Nucleus accumbens (tissue), 56 donors: ENCODE results near the gene AK6.
A peak's percentile ranks its signal among the peaks of the same experiment; 100 is the strongest.

Experiments
- DNase-seq, 56 donors: peaks; one replicate each; lab custom pipeline; 2025; lab: John Stamatoyannopoulos, UW

Gene AK6

DNA sequence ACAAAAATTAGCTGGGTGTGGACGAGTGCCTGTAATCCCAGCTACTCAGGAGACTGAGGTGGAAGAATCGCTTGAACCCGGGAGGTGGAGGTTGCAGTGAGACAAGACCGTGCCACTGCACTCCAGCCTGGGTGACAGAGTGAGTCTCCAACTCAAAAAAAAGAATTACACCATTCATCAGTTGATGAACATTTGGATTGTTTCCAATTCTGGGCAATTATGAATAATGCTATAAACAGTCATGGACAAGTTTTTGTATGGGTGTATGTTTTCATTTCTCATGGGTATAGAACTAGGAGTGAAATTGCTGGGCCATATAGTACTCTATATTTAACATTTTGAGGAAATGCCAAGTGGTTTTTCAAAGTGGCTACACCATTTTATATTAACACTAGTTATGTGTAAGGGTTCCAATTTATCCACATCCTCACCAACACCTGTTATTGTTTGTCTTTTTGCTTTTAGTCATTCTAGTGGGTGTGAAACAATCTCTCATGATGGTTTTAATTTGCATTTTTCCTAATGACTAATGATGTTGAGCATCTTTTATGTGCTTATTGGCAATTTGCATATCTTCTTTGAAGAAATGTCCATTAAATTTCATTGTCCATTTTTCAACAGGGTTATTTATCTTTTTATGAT lies 27.7 kb downstream of the AK6 start:
- no peak for DNase-seq

DNA sequence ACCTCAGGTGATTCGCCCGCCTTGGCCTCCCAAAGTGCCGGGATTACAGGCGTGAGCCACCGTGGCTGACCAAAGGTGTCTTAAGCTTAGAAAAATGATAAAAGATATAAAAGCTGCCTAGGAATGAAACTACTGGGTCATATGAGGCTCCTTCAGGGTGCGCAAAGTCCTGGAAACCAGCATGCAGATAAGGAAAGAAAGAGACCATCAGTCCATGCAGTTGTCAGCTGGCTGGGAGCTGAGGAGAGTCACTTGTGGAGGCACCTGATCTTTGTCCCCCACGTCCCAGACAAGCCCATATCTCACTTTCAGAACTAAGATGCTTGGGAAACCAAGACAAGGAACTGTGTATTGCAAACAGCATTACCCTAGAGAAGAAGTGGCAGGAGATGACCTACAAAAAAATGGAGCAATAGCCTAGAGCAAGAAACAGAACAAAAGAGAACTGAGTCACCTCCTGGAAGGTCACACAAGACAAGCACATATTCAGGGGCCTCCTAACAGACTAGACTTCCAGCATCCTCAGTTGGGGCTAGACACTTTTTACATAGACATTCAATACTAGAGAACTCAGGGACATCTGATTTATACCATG lies 33.9 kb downstream of the AK6 start:
- DNase-seq: no peak

DNA sequence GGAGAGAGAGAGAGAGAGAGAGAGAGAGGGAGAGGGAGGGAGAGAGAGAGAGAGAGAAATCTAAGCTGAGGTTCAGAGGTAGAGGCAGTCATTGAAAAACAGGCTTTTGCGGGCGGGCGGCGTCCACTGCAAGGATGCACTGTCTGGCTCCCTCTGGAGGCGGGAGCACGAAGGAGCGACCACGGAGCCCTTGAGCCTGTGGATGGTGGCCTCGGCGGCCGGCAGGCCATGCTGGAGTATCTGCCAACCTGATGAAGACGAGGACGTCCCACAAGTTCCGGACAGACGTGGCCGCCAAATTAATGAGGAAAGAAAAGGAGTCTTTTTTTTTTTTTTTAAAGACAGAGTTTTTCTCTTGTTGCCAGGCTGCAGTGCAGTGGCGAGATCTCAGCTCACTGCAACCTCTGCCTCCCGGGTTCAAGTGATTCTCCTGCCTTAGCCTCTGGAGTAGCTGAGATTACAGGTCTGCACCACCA lies 34.5 kb downstream of the AK6 start:
- DNase-seq: peak in 53 of 56 donors; percentile 8 to 90 (median 54)

DNA sequence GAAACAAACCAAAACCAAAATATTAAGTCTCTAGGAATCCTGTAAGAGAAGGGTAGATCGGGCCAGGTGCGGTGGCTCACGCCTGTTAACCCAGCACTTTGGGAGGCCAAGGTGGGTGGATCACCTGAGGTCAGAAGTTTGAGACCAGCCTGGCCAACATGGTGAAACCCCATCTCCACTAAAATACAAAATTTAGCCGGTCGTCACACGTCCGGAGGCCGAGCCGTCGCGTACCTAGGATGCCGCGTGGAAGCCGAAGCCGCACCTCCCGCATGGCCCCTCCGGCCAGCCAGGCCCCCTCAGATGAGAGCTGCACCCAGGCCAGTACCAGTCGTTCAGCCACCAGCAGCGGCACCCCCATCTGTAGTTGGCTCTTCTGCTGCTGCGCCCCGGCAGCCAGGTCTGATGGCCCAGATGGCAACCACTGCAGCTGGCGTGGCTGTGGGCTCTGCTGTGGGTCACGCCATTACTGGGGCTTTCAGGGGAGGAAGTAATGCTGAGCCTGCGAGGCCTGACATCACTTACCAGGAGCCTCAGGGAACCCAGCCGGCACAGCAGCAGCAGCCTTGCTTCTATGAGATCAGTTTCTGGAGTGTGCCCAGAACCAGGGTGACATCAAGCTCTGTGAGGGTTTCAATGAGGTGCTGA lies 35.5 kb downstream of the AK6 start:
- DNase-seq: peak in 1 of 56 donors; percentile 2

DNA sequence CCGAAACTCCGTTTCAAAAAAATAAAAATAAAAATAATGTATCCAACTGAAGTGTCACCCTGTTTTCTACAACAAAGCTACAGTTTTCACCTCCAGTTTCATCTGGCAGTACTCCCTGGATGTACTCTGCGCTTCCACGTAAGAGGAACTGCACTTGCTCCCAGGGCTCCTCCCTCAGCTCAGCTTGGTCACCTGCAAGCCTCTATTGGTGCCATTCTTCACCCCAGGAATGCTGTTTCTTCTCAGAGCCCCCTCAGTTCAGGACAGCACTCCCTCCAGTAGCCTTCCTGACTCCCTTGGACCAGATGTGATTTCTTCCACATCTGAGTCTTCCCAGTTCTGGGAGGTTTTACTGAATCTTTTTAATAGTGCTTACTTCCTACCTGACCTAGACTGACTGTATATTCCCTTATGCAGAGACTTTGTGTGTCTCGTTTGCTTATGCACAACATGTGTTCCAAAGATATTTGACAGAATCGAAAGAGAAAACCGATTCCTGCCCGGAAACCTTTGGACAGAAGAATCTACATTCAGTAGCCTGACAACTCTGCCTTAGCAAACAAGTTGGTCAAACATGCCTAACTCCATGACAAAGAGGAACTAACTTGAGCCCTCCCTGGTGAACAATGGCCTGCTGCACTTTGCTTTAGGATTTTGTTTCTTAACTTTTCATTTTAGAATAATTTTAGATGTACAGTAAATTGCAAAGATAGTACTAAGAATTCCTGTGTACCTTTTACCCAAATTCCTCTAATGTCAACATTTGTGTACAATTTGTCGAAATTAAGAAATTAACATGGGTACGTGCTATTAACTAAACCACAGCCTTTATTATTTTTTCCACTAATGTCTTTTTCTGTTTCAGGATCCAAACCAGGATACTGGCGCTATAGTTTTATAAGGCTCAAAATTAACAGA lies 37.5 kb downstream of the AK6 start:
- DNase-seq: no peak

DNA sequence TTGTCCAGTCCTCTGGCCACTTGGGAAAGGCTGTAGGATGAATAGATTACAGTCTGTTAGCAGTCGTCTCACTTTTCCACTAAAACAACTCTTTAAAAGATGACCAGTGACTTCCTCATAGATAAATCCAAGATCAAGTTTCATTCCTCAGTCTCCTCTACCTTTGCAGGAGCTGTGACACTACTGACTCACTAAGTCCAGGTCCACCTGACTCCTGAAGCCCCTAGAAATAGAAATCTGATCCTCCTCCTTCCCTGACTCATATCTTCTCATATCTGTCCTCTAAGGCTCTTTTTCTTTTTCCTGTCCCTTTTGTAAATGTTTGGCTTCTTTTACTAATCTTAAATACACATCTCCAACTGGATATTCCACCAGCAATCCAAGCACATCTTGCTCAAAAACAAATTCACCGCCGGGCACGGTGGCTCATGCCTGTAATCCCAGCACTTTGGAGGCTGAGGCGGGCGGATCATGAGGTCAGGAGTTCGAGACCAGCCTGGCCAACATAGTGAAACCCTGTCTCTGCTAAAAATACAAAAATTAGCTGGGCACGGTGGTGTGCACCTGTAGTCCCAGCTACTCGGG lies 39.3 kb downstream of the AK6 start:
- DNase-seq: no peak

DNA sequence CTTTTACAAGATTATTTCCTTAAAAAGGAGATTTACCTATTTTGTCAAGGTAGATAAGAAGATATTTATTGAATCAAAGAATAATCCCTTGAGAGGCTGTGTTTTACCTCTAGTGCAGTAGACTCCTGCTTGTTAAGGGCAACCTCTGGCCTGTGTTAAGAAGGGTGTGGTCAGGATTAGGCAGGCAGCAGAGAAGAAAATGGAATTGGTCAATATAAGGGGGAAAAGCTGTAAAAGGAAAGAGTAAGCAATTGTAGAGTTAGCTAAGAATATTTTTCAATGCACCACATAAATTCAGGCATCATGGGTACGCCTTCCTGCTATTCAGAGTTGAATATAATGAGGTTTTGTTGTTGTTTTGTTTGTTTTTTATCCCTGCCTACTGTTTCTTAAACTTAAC lies 43.0 kb downstream of the AK6 start:
- DNase-seq: no peak

DNA sequence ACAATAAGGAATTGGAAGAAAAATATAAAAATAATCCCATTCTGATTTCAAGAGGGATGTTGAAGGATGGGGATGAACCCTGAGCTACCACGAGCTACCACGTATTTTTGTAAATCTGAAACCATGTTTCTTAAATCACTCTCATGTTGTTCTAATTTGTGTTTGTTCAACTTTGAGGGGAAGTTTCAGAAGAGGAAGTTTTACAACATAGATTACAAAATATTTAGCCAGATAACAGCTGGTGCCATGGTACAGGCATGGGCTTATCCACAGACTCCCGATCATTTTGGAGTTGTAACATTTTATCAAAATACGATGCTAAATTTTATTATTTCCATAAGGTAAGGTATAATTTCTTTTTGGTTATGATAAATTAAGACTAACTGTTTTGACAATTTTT lies 51.9 kb downstream of the AK6 start:
- DNase-seq: no peak

DNA sequence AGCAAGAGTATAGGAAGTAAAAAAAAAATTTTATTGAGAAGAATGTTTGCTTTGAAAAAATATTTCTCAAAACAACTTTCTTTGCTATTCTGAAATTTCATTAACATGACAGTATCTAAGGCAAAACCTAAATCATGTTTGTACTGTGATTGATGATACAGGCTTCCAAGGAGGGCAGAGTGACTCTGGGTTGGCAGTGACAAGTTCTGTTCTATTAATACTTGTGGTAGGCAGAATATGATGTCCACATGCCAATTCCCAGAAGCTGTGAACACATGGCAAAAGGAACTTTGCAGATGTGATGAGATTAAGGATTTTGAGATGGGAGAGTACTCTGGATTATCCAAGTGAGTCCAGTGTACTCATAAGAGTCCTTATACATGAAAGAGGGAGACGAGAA lies 53.3 kb downstream of the AK6 start:
- DNase-seq: no peak

DNA sequence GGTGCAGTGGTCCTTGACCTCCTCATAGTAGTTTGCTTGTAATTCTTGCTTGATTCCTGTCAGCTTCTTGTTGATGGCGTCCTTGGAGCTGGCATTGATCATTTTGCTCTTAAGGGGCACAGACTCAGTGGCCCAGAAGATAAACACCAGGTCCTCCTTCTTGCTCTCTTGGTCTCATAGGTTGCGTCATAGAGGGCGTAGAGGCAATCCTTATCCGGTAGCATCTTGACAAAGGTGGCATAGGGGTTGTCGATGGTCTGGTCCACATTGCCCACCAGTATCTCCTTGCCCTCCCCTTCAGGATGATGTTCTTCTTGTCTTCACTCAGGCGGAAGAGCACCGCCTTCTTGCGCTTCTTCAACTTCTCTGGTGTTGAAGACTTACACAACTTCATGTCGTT lies 55.9 kb downstream of the AK6 start:
- DNase-seq: no peak

DNA sequence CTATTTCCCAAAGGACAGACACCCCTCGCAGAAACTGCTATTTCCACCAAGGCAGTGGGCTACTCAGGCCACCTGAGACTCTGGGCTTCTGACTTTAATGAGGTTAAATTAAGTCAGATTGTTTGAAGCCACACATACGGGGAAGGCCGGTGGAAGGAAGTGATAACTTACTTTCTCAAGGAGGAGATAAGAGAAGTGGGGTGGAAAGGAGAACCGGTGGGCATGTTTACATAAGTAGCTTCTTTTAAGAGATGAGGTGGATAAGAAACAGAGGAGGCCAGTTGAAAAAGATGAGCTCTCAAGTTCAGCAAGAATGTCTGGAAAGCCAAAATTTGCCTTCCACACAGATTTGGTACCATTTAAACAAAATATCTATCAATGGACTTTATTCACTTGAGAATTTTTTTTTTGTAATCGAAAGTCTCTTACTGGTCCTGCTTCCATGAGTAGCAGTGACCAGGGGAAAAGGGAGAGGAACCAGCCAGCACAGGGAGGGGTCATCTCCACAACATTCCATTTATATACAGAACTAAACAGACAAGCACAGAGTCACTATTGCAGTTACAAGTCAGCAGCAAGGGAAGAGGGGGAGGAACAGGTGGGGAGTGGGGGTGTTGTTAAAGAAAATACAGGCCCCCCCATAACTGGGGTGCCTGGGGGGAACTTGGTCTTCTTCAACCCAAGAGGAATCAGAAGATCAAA lies 56.7 kb downstream of the AK6 start:
- DNase-seq: no peak

DNA sequence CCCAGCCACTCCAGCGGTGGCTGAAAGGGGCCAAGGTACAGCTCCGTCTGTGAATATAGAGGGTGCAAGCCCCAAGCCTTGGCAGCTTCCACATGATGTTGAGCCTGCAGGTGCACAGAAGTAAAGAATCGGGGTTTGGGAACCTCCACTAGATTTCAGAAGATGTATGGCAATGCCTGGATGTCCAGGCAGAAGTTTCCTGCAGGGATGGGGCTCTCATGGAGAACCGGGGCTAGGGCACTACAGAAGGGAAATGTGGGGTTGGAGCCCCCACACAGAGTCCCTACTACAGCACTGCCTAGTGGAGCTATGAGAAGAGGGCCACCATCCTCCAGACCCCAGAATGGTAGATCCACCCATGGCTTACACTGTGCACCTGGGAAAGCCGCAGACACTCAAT lies 59.9 kb downstream of the AK6 start:
- no peak for DNase-seq

DNA sequence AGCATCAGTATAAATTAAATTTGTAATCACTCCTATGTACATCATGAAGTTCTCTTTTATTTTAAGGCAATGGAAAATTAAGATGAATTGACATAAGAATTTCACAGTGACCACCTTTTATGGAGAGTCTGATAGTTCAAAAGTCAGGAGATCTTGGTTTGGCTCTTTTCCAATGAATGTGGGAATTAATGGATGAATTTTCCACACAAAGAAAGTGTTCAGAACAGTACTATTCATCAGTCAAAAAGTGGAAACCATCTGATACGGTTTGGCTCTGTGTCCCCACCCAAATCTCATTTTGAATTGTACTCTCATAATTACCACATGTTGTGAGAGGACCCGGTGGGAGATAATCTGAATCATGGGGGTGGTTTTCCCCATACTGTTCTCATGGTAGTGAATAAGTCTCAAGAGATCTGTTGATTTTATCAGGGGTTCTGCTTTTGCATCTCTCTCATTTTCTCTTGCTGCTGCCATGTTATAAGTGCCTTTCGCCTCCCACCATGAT lies 61.2 kb downstream of the AK6 start:
- DNase-seq: no peak

DNA sequence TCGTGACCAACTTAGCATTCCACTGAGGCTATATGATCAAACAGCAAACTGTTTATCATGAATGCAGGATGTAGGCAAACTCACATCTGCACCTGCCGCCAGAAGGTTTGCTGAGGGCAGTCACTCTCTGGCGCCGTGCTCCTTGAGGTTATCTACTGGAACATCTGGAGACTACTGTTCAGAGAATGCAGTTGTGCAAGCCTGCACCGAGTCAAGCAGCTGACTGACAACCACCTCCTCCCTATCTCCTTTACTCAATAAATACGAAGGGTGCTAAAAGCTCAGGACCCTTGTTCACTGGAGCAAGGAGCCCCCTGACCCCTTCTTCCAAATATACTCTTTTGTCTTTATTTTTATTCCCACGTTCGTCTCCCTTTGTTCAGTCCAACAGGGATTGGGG lies 63.8 kb downstream of the AK6 start:
- no peak for DNase-seq
